CD8-positive, alpha-beta memory T cell (primary cell): Measurements from ENCODE around the gene AUTS2. TPM values are rescaled to one million over a fixed set of nuclear protein-coding genes. Genes with fewer than 3 reads are reported as not detected.
"Not testable (repeated sequence)": the region's sequence is repeated elsewhere in the genome, so short reads cannot be mapped to it uniquely, and the experiment has no call there.

Experiments
- CTCF ChIA-PET: fragments of 350-600 bp; sonication (Branson Sonifier 250); formaldehyde crosslinking; loops from one replicate; lab custom pipeline; 2021; ENCODE audit warnings: antibody characterized with exemption; lab: Charles Lee
- POLR2A ChIA-PET: fragments of 350-600 bp; sonication (Branson Sonifier 250); formaldehyde crosslinking; loops from one replicate; lab custom pipeline; 2021; ENCODE audit warnings: antibody characterized with exemption; lab: Charles Lee
- DNase-seq, 5 donors: peaks; one replicate each; pipeline versions ENCODE4 v3.0.0 to v3.0.0-alpha.2; 2020 to 2022; ENCODE audit warnings: mixed read lengths in 1 of 5
- H3K27ac ChIP-seq: one replicate; pipeline ENCODE4 v1.7.0; 2013; ENCODE audit warnings: low read depth, mild to moderate bottlenecking, low read length, moderate library complexity
- H3K27me3 ChIP-seq: 2 replicates; pipeline ENCODE4 v1.7.0; 2013; ENCODE audit warnings: low read length, mild to moderate bottlenecking; ENCODE audit not compliant: insufficient read depth, poor library complexity, severe bottlenecking
- H3K36me3 ChIP-seq: 2 replicates; pipeline ENCODE4 v1.7.0; 2013; ENCODE audit warnings: mild to moderate bottlenecking, low read length, moderate library complexity; ENCODE audit not compliant: insufficient read depth
- H3K4me1 ChIP-seq: 2 replicates; pipeline ENCODE4 v1.7.0; 2013; ENCODE audit warnings: mild to moderate bottlenecking, low read length, moderate library complexity; ENCODE audit not compliant: insufficient read depth
- H3K4me3 ChIP-seq: 2 replicates; pipeline ENCODE4 v1.7.0; 2013; ENCODE audit warnings: mild to moderate bottlenecking, low read length
- H3K9me3 ChIP-seq: 2 replicates; pipeline ENCODE4 v1.7.0; 2013; ENCODE audit warnings: mild to moderate bottlenecking, low read length
- H3K27ac Mint-ChIP-seq, 8 donors: one replicate each; pipeline ENCODE4 v1.8.0; 2020 to 2021; ENCODE audit warnings: mixed read lengths in 8 of 8, mild to moderate bottlenecking in 6 of 8, inconsistent platforms in 3 of 8, moderate library complexity in 3 of 8
- H3K27me3 Mint-ChIP-seq, 2 donors: one replicate each; pipeline ENCODE4 v1.8.0; 2020 to 2021; ENCODE audit warnings: mixed read lengths in 2 of 2, mild to moderate bottlenecking in 1 of 2, moderate library complexity in 1 of 2
- H3K36me3 Mint-ChIP-seq, 3 donors: one replicate each; pipeline ENCODE4 v1.8.0; 2020 to 2021; ENCODE audit warnings: mixed read lengths in 3 of 3, inconsistent platforms in 1 of 3, mild to moderate bottlenecking in 1 of 3
- H3K4me1 Mint-ChIP-seq, 3 donors: one replicate each; pipeline ENCODE4 v1.8.0; 2020 to 2021; ENCODE audit warnings: mixed read lengths in 3 of 3, inconsistent platforms in 1 of 3, mild to moderate bottlenecking in 1 of 3
- H3K4me3 Mint-ChIP-seq, 7 donors: one replicate each; pipeline ENCODE4 v1.8.0; 2020 to 2021; ENCODE audit warnings: mixed read lengths in 7 of 7, mild to moderate bottlenecking in 6 of 7, moderate library complexity in 4 of 7, inconsistent platforms in 2 of 7
- H3K9me3 Mint-ChIP-seq, 5 donors: one replicate each; pipeline ENCODE4 v1.8.0; 2020 to 2022; ENCODE audit warnings: mixed read lengths in 5 of 5, mild to moderate bottlenecking in 3 of 5, moderate library complexity in 2 of 5, inconsistent platforms in 1 of 5
- polyA plus RNA-seq: library from polyadenylated mRNA; unstranded; fragments of 300-500 nt; fragmentation: Illumina TruSeq; gene quantifications from one replicate; pipeline ENCODE4 v1.2.3, GENCODE V29; 2021
- total RNA-seq, 2 experiments: library from RNA; stranded (reverse); gene quantifications; one replicate each; pipeline ENCODE4 v1.2.3, GENCODE V29; 2021

The AUTS2 gene
- total and polyA plus RNA-seq, 3 experiments from 2014 or later: 4.4 to 9.9 (median 5.3) TPM

DNA sequence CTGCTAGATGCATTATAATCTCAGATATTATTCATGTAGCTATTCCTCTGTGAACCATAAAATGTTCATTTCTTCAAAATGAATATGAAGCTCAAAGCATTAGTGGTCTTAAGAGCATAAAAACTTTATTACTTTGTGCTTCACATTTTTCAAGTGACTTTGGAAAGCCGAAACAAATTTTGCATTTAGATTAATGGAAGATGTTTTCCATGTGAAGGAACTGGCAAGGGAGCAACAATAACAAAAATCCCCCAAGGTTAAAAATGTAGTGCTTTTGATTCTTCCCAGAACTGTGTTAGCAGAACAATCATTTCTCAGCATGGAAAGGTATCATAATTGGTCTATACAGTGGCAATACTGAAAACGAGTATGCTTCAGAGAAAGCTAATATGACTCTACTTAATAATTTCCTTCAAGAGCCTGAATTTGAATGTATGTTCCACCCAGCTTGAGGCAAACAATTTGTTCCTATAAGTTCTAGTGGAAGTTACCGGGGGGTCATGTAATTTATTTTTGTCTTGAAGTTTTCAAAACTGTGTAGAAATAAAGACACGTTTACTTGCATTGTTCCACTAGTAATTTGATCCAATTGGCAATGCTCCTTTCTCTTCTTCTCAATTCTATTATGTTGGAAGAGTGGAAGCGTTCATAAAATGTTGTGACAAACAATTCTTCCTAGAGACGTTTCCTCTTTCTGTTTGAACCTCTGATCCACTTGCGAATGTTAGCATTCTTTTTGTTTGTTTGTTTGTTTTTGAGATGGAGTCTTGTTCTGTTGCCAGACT lies 665.4 kb downstream of the AUTS2 start:
- H3K9me3 Mint-ChIP-seq: no peaks in the 10 kb centered on the region
- H3K27me3 ChIP-seq: no peaks in the 10 kb centered on the region
- no peaks in the 10 kb centered on the region for H3K9me3 ChIP-seq
- ChIA-PET POLR2A (no interaction called here), CTCF (no interaction called here)
- H3K36me3 ChIP-seq: no peaks in the 10 kb centered on the region
- no peak overlapping the region for H3K4me3 Mint-ChIP-seq
- no peak overlapping the region for H3K27ac Mint-ChIP-seq
- H3K36me3 Mint-ChIP-seq: no peaks in the 10 kb centered on the region
- no peak overlapping the region for H3K4me3 ChIP-seq
- no peak for DNase-seq
- H3K27me3 Mint-ChIP-seq: no peaks in the 10 kb centered on the region
- no peak overlapping the region for H3K27ac ChIP-seq
- H3K4me1 Mint-ChIP-seq: no peaks in the 10 kb centered on the region
- H3K4me1 ChIP-seq: no peaks in the 10 kb centered on the region

DNA sequence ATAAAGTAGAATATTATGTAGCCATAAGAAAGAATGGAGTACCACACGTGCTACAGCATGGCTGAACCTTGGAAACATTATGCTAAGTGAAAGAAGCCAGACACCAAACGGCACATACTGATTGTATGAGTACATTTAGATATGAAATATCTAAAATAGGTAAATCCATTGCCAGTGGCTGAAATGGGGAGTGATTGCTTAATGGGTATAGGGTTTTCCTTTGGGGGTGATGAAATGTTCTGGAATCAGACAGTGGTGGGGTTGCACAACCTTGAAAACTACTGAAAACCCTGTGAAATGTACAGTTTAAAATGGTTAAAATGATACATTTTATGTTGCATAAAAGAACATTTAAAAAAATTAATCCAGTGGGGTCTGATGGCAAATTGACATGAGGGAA lies 667.9 kb downstream of the AUTS2 start:
- H3K27me3 Mint-ChIP-seq: peaks cover 0 to 4% of the 10 kb centered on the region in 2 donors

DNA sequence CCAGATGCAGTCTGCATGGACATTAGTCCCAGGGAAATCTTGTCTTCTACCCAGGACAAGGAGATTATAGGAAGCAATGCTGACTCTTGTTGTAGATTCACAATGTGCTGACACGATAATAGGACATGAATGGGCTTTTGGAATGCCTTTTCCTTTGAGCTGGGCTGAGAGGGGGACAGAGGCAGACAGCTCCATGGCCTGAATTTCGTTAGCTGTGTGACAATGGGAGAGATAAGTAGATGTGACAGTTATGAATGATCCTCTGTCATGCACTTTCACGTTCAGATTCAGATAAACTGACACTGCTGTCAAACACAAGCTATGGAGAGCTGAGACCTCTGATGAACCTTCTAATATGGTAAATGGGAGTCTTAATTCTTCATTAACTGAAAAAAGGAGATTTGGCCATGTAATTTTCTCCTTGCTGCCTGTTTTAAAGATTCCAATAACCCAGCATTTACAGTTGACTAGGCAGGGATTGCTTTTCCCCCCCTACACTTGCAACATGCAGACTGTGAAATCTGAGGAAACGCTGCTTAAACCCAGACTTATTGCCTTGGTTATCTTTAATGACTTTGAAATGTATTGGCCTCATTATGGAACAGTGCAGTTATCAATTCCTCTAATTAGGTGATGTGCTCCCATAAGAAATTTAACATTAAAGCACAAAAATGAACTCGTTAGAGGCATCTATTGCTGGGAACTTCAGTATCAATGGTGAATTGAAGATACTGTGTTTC lies 669.3 kb downstream of the AUTS2 start:
- CTCF ChIA-PET: no interaction called here
- Mint-ChIP-seq H3K4me3 (no peak overlapping the region), H3K27me3 (peaks cover 0 to 4% of the 10 kb centered on the region in 2 donors), H3K36me3 (peaks cover 0 to 4% (median 0%) of the 10 kb centered on the region in 3 donors), H3K4me1 (no peaks in the 10 kb centered on the region), H3K9me3 (peaks cover 0 to 2% (median 0%) of the 10 kb centered on the region in 5 donors), H3K27ac (no peak overlapping the region)
- H3K36me3 ChIP-seq: no peaks in the 10 kb centered on the region
- no peak for DNase-seq
- no peaks in the 10 kb centered on the region for H3K9me3 ChIP-seq
- POLR2A ChIA-PET: no interaction called here
- H3K4me3 ChIP-seq: no peak overlapping the region
- H3K27ac ChIP-seq: no peak overlapping the region
- no peaks in the 10 kb centered on the region for H3K27me3 ChIP-seq
- H3K4me1 ChIP-seq: no peaks in the 10 kb centered on the region

More for the DNA sequence above, 667.9 kb downstream of the AUTS2 start:
- Histone ChIP-seq H3K36me3 (no peaks in the 10 kb centered on the region), H3K9me3 (no peaks in the 10 kb centered on the region), H3K27me3 (no peaks in the 10 kb centered on the region), H3K4me1 (no peaks in the 10 kb centered on the region), H3K4me3 (no peak overlapping the region), H3K27ac (no peak overlapping the region)
- Mint-ChIP-seq H3K27ac (no peak overlapping the region), H3K4me3 (no peak overlapping the region), H3K4me1 (no peaks in the 10 kb centered on the region), H3K36me3 (peaks cover 0 to 4% (median 0%) of the 10 kb centered on the region in 3 donors), H3K9me3 (peaks cover 0 to 2% (median 0%) of the 10 kb centered on the region in 5 donors)
- ChIA-PET CTCF (no interaction called here), POLR2A (no interaction called here)
- DNase-seq: no peak

DNA sequence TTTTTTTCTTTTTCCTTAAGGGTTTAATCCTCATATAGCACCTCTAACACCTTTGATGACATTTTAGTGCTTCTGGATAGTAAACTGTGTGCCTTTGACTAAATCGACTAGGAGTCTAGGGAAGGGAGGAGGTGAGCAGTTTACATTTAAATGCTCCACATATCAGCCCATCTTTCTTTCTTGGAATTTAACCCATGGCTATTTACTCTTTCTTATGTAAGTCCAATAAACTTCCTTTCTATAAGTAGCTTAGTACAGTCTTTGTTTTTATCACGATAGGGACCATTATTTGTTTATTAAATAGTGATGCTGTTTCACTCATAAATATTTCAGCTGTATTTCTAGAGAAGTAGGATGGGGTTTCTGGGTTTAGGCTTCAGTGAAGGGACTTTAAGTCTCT lies 669.9 kb downstream of the AUTS2 start:
- POLR2A ChIA-PET: no interaction called here
- CTCF ChIA-PET: no interaction called here
- Histone ChIP-seq H3K27me3 (no peaks in the 10 kb centered on the region), H3K4me3 (no peak overlapping the region), H3K36me3 (no peaks in the 10 kb centered on the region), H3K9me3 (no peaks in the 10 kb centered on the region), H3K4me1 (no peaks in the 10 kb centered on the region), H3K27ac (no peak overlapping the region)
- Mint-ChIP-seq H3K9me3 (peaks cover 0 to 2% (median 0%) of the 10 kb centered on the region in 5 donors), H3K4me1 (no peaks in the 10 kb centered on the region), H3K27me3 (peaks cover 0 to 4% of the 10 kb centered on the region in 2 donors), H3K36me3 (peaks cover 0 to 4% (median 0%) of the 10 kb centered on the region in 3 donors), H3K27ac (no peak overlapping the region), H3K4me3 (no peak overlapping the region)
- no peak for DNase-seq

DNA sequence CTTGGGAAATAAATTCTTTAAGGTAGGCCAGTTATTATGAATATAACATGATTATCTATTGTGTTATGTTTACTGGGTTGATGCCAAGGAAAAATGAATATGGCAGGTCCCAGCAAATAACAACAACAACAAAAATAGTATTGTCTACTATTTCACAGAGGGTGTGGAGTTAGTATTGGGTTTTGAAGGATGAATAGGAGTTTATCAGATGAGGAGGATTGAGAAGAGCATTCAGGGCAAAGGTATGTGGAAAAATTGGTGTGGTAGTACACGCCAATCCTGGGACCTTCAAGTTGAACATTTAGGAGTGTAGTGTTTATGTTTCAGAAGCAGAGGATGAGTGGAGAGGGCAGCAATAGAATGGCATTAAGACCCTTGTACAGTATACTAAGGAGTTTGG lies 671.9 kb downstream of the AUTS2 start:
- H3K36me3 Mint-ChIP-seq: peaks cover 0 to 4% (median 0%) of the 10 kb centered on the region in 3 donors
- H3K4me1 Mint-ChIP-seq: no peaks in the 10 kb centered on the region
- Histone ChIP-seq H3K27me3 (no peaks in the 10 kb centered on the region), H3K4me1 (no peaks in the 10 kb centered on the region), H3K4me3 (no peak overlapping the region), H3K9me3 (no peaks in the 10 kb centered on the region), H3K36me3 (no peaks in the 10 kb centered on the region), H3K27ac (no peak overlapping the region)
- CTCF ChIA-PET: no interaction called here
- POLR2A ChIA-PET: no interaction called here
- DNase-seq: no peak
- no peak overlapping the region for H3K27ac Mint-ChIP-seq
- H3K9me3 Mint-ChIP-seq: peaks cover 0 to 2% (median 0%) of the 10 kb centered on the region in 5 donors
- no peak overlapping the region for H3K4me3 Mint-ChIP-seq
- H3K27me3 Mint-ChIP-seq: peaks cover 0 to 4% of the 10 kb centered on the region in 2 donors

DNA sequence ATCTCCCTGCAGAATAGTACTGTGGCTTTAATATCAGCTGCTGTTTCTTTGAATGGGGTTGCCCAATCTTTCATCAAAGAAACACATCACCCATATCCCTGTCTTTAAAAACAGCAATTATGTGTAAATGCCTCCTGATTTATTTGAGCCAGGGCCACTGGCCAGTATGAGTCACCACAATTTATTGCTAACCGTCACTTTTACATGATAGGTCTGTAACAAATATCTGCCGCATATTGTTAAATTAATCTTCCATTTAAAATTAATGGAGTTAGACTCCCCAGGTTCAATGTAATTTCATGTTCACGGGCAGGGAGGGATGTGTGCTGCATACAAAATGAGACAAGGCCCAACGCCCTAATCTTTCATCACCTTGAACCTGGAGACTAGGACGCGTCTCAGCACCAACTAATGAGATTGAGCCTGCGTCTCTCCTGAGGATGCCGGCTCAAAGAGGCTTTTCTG lies 673.4 kb downstream of the AUTS2 start:
- Histone ChIP-seq H3K4me1 (no peaks in the 10 kb centered on the region), H3K27ac (no peak overlapping the region), H3K36me3 (no peaks in the 10 kb centered on the region), H3K9me3 (no peaks in the 10 kb centered on the region), H3K27me3 (no peaks in the 10 kb centered on the region), H3K4me3 (no peak overlapping the region)
- ChIA-PET CTCF (no interaction called here), POLR2A (no interaction called here)
- Mint-ChIP-seq H3K4me3 (no peak overlapping the region), H3K4me1 (no peaks in the 10 kb centered on the region), H3K27me3 (peaks cover 0 to 4% of the 10 kb centered on the region in 2 donors), H3K36me3 (peaks cover 0 to 4% (median 0%) of the 10 kb centered on the region in 3 donors), H3K27ac (no peak overlapping the region), H3K9me3 (peaks cover 0 to 2% (median 0%) of the 10 kb centered on the region in 5 donors)
- DNase-seq: no peak

DNA sequence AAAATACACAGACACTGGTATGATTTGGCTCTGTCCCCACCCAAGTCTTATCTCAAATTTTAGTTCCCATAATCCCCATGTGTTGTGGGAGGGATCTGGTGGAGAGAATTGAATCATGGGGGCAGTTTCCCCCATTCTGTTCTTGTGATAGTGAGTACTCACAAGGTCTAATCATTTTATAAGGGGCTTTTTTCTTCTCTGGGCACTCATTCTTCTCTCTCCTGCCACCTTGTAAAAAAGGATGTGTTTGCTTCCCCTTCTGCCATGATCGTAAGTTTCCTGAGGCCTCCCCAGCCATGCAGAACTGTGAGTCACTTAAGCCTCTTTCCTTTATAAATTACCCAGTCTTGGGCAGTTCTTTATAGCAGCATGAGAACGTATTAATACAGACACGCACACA lies 677.3 kb downstream of the AUTS2 start:
- CTCF ChIA-PET: not testable (repeated sequence)

DNA sequence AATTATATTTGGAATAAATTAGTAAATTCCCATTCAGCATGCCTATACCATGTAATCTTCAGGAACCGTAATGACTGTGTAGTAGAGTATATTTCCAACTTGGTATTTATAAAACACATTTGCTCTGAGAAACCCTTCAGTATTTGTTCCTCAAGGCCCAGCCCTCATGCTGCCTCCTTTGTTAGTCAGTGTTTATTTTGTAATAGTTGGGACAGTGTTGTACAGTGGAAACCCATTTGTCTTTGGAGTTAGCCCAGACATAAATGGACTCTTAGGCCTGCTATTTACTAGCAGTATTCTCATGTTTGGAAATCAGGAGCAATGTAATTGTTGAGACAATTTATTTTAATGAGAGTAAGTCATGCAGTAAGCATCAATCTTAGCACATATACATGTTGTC lies 686.9 kb downstream of the AUTS2 start:
- DNase-seq: no peak
- ChIA-PET CTCF (no interaction called here), POLR2A (no interaction called here)
- H3K4me3 ChIP-seq: no peak overlapping the region
- Mint-ChIP-seq H3K9me3 (no peaks in the 10 kb centered on the region), H3K27ac (no peak overlapping the region), H3K4me3 (no peak overlapping the region), H3K36me3 (peaks cover 0 to 2% (median 0%) of the 10 kb centered on the region in 3 donors), H3K4me1 (peaks cover 0 to 7% (median 5%) of the 10 kb centered on the region in 3 donors), H3K27me3 (no peaks in the 10 kb centered on the region)
- H3K4me1 ChIP-seq: no peaks in the 10 kb centered on the region
- H3K9me3 ChIP-seq: no peaks in the 10 kb centered on the region
- no peak overlapping the region for H3K27ac ChIP-seq
- H3K27me3 ChIP-seq: no peaks in the 10 kb centered on the region
- no peaks in the 10 kb centered on the region for H3K36me3 ChIP-seq

More for the DNA sequence above, 677.3 kb downstream of the AUTS2 start:
- H3K36me3 ChIP-seq, H3K4me1 ChIP-seq, H3K27me3 Mint-ChIP-seq, POLR2A ChIA-PET, DNase-seq, H3K9me3 Mint-ChIP-seq, H3K36me3 Mint-ChIP-seq, H3K4me3 Mint-ChIP-seq, H3K27ac Mint-ChIP-seq, H3K4me1 Mint-ChIP-seq, H3K4me3 ChIP-seq, H3K9me3 ChIP-seq, H3K27me3 ChIP-seq, H3K27ac ChIP-seq: not testable (repeated sequence)
